HFF-Myc (cell line): ENCODE data around the gene GPR153.

Experiments used
- DNase-seq: peaks from one replicate; pipeline ENCODE4 v3.0.0-alpha.2; 2011; ENCODE audit warnings: low read depth; ENCODE audit errors: extremely low read depth
- H3K4me3 ChIP-seq: replicated peaks from 2 replicates; pipeline ENCODE4 v1.5.1; 2011; ENCODE audit warnings: low read depth, mild to moderate bottlenecking, control low read depth, low read length
- TF ChIP-seq, protein P1 (sequence below): IDR thresholded peaks from 2 replicates; pipeline ENCODE4 v1.5.1; 2012; ENCODE audit warnings: mild to moderate bottlenecking, low read depth, low read length, control low read depth; ENCODE audit errors: missing control alignments

GPR153 gene

DNA sequence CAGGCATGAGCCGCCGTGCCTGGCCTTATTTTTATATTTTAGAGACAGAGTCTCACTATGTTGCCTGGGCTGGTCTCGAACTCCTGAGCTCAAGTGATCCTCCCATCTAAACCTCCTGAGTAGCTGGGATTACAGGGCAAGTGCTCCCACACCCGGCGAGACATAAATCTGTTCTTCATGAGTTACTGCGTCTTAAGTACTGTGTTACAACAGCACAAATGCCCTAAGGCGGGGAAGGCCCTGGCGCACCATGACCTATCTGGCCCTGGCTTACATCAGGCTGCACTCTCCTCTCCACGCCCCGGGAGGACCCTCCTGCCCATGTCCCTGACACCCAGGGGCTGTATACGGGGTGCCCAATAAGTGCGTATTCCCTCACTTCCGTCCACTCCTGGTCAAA lies 4.3 kb downstream of the GPR153 start:
- TF ChIP-seq, protein P1, sequence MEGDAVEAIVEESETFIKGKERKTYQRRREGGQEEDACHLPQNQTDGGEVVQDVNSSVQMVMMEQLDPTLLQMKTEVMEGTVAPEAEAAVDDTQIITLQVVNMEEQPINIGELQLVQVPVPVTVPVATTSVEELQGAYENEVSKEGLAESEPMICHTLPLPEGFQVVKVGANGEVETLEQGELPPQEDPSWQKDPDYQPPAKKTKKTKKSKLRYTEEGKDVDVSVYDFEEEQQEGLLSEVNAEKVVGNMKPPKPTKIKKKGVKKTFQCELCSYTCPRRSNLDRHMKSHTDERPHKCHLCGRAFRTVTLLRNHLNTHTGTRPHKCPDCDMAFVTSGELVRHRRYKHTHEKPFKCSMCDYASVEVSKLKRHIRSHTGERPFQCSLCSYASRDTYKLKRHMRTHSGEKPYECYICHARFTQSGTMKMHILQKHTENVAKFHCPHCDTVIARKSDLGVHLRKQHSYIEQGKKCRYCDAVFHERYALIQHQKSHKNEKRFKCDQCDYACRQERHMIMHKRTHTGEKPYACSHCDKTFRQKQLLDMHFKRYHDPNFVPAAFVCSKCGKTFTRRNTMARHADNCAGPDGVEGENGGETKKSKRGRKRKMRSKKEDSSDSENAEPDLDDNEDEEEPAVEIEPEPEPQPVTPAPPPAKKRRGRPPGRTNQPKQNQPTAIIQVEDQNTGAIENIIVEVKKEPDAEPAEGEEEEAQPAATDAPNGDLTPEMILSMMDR: no peak
- DNase-seq: no peak
- H3K4me3 ChIP-seq: no peak overlapping the region

DNA sequence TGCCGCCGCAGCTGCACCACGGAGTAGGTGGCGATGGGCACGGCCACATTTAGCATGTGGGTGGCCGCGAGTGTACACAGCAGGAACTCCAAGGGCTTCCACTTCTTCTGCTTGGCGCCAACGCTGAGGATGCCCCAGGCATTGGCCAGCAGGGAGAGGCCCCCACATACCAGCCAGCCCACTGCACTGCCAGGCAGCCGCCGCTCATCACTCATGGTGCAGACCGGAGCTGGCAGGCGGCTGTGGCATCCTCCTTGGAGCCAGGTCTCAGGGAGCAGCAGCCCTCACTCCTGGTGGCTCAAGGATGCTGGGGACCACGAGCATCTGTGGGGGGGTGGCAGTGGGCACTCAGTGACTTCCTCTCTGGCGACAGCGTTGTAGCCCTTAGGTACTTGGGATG lies 6.2 kb downstream of the GPR153 start:
- TF ChIP-seq, protein P1: no peak
- no peak overlapping the region for H3K4me3 ChIP-seq
- no peak for DNase-seq

DNA sequence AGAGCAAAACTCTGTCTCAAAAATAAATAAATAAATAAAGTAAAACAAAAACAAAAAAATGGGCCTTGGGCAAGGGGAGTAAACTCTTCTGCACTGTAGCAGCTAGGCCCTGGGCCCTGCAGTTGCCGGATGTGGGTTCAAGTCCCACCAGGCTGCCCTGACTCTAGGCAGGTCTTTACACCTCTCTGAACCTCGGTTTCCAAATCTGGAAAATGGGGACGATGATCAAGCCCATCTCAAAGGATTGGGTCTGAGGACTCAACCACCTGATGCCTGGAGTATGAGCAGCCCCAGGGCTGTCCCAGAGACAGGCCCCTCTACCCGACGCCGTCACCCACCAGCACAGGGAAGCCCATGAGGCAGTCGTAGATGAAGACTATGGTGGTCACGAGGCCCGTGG lies 7.5 kb downstream of the GPR153 start:
- H3K4me3 ChIP-seq: no peak overlapping the region
- DNase-seq: no peak
- TF ChIP-seq, protein P1: no peak

DNA sequence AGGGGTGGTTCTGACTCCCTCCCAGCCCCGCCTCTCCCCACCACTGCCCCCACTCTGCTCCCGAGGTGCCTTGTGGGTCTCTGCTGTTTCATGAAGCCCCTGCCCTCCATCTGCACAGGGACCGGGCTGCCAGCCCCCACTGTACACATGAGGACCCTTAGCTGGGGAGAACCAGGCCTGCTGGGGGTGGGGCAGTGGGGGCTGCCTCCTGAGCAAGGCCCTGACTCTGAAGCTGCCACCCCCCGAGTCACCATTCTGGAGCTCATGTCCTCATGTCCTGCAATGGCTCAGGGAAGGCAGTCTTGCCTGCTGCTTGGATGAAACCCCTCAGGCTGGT lies 8.6 kb downstream of the GPR153 start:
- no peak for DNase-seq
- TF ChIP-seq, protein P1: no peak
- H3K4me3 ChIP-seq: no peak overlapping the region

DNA sequence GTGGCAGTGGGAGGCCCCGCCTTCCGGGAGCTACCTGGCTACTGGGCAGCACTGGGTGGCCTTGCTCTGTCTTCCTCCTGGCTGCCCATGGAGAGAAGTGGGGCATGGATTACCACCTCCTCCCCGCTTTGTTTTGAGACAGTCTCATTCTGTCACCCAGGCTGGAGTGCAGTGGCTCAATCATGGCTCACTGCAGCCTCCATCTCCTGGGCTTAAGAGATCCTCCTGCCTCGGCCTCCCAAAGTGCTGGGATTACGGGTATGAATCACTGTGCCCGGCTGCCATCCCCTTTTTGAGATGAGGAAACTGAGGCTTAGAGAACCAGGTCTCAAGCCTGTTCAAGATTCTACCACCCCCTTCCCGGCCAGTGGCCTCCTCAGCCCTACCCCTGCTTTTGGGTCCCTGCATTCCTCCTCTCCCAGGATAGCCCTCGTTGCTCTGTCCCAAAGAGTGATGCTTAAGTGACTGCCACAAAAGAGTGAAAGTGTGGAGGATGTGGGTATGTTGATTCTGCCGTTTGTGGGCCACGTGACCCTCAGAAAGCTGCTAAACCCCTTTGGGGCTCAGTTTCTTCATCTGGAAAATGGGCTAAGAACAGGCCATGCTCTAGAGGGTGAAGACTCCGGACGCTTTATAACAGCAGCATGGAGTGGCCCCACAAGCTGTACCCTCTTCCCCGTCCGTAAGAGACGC lies 9.1 kb downstream of the GPR153 start:
- no peak for DNase-seq
- H3K4me3 ChIP-seq: no peak overlapping the region
- TF ChIP-seq, protein P1: no peak

DNA sequence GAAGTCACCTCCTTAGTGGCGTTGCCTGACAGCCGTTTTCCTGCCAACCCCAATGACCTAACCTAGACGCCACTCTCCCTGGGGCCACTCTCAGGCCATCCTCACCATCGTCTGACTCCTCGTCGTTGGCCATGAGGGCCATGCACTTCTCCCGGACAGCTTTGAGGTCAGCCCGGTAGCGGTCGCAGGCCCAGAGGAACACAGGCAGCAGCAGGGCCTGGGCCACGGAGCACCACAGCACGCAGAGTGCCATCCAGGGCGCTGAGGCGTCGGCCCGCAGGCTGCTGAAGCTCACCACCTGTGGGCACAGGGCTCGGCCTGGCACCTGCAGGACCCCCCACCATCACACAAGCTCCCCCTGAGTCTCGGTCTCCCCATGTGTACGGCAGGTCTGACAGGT lies 9.7 kb downstream of the GPR153 start:
- H3K4me3 ChIP-seq: no peak overlapping the region
- TF ChIP-seq, protein P1: no peak
- no peak for DNase-seq
